Tibial nerve (tissue), 4 donors: Measurements from ENCODE around the gene TFIP11. TPM values are rescaled to one million over a fixed set of nuclear protein-coding genes. Genes with fewer than 3 reads are reported as not detected.

ENCODE experiments used
- DNase-seq, 2 donors: peaks; one replicate each; pipeline ENCODE4 v3.0.0-alpha.2; 2019; ENCODE audit warnings: low spot score in 2 of 2
- H3K27ac ChIP-seq, 4 donors: fragments of 200-600 bp; sonication (generic) in 3 of 4; one replicate each; pipeline ENCODE4 v1.5.1; 2017 to 2019; ENCODE audit warnings: mild to moderate bottlenecking in 1 of 4
- H3K27me3 ChIP-seq, 2 donors: fragments of 200-600 bp; sonication (generic) in 1 of 2; one replicate each; pipeline versions ENCODE4 v1.5.1 to v1.6.0; 2017 to 2019
- H3K36me3 ChIP-seq, 3 donors: fragments of 200-600 bp; sonication (generic); one replicate each; pipeline ENCODE4 v1.5.1; 2018 to 2019
- H3K4me1 ChIP-seq, 4 donors: fragments of 200-600 bp; sonication (generic) in 3 of 4; one replicate each; pipeline ENCODE4 v1.5.1; 2017 to 2019
- H3K4me3 ChIP-seq, 4 donors: fragments of 200-600 bp; sonication (generic) in 3 of 4; one replicate each; pipeline ENCODE4 v1.5.1; 2017 to 2019; ENCODE audit warnings: mild to moderate bottlenecking in 1 of 4, moderate library complexity in 1 of 4
- H3K9me3 ChIP-seq, 4 donors: fragments of 200-600 bp; sonication (generic) in 3 of 4; one replicate each; pipeline ENCODE4 v1.5.1; 2017 to 2019
- CTCF ChIP-seq, 5 experiments: fragments of 200-600 bp in 3 of 5; fragments of 450-650 bp in 2 of 5; sonication (generic) in 3 of 5; IDR thresholded peaks; one replicate each; pipeline ENCODE4 v1.5.1; 2016 to 2019; ENCODE audit warnings: antibody characterized with exemption in 5 of 5, mild to moderate bottlenecking in 3 of 5, moderate library complexity in 2 of 5
- EP300 ChIP-seq, 2 donors: sonication (generic); formaldehyde crosslinking; IDR thresholded peaks; one replicate each; pipeline ENCODE4 v1.6.1; 2017; ENCODE audit warnings: antibody characterized with exemption in 2 of 2, mild to moderate bottlenecking in 1 of 2
- POLR2A ChIP-seq, 2 donors: fragments of 450-650 bp; IDR thresholded peaks; one replicate each; pipeline ENCODE4 v1.6.1; 2017; ENCODE audit warnings: antibody characterized with exemption in 2 of 2, mild to moderate bottlenecking in 2 of 2, moderate library complexity in 2 of 2
- WGBS, 2 donors: methylation state at CpG; one replicate each; pipeline ENCODE4 v1.1.5; 2018; 5-methylcytosine and 5-hydroxymethylcytosine counted together
- total RNA-seq, 4 donors: library from RNA; depleted of rRNA; stranded (reverse); fragments of >200 nt; gene quantifications; one replicate each; pipeline ENCODE4 v1.1.0, GENCODE V29; 2016

TFIP11 gene
- total RNA-seq, 4 donors from 2014 or later: 15.5 to 23.9 (median 19.3) TPM

- Histone ChIP-seq H3K4me3 (no peak overlapping the region), H3K27ac (no peak overlapping the region), H3K36me3 (peaks cover 0 to 71% (median 5%) of the 10 kb centered on the region in 3 donors), H3K27me3 (no peaks in the 10 kb centered on the region), H3K4me1 (no peaks in the 10 kb centered on the region), H3K9me3 (no peaks in the 10 kb centered on the region)
- no peak for DNase-seq
- TF ChIP-seq POLR2A (IDR thresholded peaks at IDR 0.05): no peak
- TF ChIP-seq EP300 (IDR thresholded peaks at IDR 0.05): no peak
- no peak for TF ChIP-seq CTCF (IDR thresholded peaks at IDR 0.05)
- 89 to 93% methylated on average over 3 of the region's 3 CpGs for WGBS, 2 donors
Measured at GRCh38 chr22:26536762-26537134, 24.5 kb upstream of the TFIP11 start.

GRCh38 chr22:26536056-26536761 is 23.9 kb upstream of the TFIP11 start:
- DNase-seq: no peak
- no peaks in the 10 kb centered on the region for H3K4me1 ChIP-seq
- peaks cover 0 to 71% (median 5%) of the 10 kb centered on the region in 3 donors for H3K36me3 ChIP-seq
- no peaks in the 10 kb centered on the region for H3K9me3 ChIP-seq
- no peak overlapping the region for H3K27ac ChIP-seq
- WGBS, 2 donors: 91 to 95% methylated on average over 12 of the region's 12 CpGs
- H3K27me3 ChIP-seq: no peaks in the 10 kb centered on the region
- H3K4me3 ChIP-seq: no peak overlapping the region
- TF ChIP-seq POLR2A (IDR thresholded peaks at IDR 0.05): no peak
- TF ChIP-seq CTCF (IDR thresholded peaks at IDR 0.05): no peak
- TF ChIP-seq EP300 (IDR thresholded peaks at IDR 0.05): no peak

GRCh38 chr22:26535603-26535908 is 23.3 kb upstream of the TFIP11 start:
- TF ChIP-seq CTCF (IDR thresholded peaks at IDR 0.05) (no peak), POLR2A (IDR thresholded peaks at IDR 0.05) (no peak), EP300 (IDR thresholded peaks at IDR 0.05) (no peak)
- Histone ChIP-seq H3K36me3 (peaks cover 0 to 71% (median 5%) of the 10 kb centered on the region in 3 donors), H3K9me3 (no peaks in the 10 kb centered on the region), H3K4me1 (no peaks in the 10 kb centered on the region), H3K27me3 (no peaks in the 10 kb centered on the region), H3K4me3 (no peak overlapping the region), H3K27ac (peak overlapping the region in 1 of 4 donors; percentile 55)
- DNase-seq: no peak
- 97 to 98% methylated on average over 3 of the region's 3 CpGs for WGBS, 2 donors

GRCh38 chr22:26534874-26535602 is 22.8 kb upstream of the TFIP11 start:
- Histone ChIP-seq H3K27me3 (no peaks in the 10 kb centered on the region), H3K36me3 (peaks cover 0 to 70% (median 5%) of the 10 kb centered on the region in 3 donors)
- WGBS, 2 donors: 64 to 65% methylated on average over 13 of the region's 13 CpGs

More at GRCh38 chr22:26534874-26535602, 22.8 kb upstream of the TFIP11 start:
- Histone ChIP-seq H3K9me3 (no peaks in the 10 kb centered on the region), H3K4me3 (no peak overlapping the region), H3K4me1 (no peaks in the 10 kb centered on the region), H3K27ac (peak overlapping the region in 2 of 4 donors; percentile 26 to 55)
- no peak for TF ChIP-seq POLR2A (IDR thresholded peaks at IDR 0.05)
- TF ChIP-seq CTCF (IDR thresholded peaks at IDR 0.05): no peak
- peak in 1 of 2 donors; percentile 9 for TF ChIP-seq EP300 (IDR thresholded peaks at IDR 0.05)
- no peak for DNase-seq
